Upper lobe of left lung (tissue), 6 donors: Measurements from ENCODE around the gene DACH1. TPM values are rescaled to one million over a fixed set of nuclear protein-coding genes. Genes with fewer than 3 reads are reported as not detected.

Experiments used
- ATAC-seq, 2 donors: fragments of 200-7000 bp; cut with Tn5 transposase; one replicate each; pipeline ENCODE4 v1.9.1; 2022; ENCODE audit warnings: mild to moderate bottlenecking in 2 of 2, moderate library complexity in 2 of 2; ENCODE audit not compliant: low FRiP score in 2 of 2
- DNase-seq, 2 donors: peaks; one replicate each; pipeline ENCODE4 v3.0.0-alpha.2; 2019 to 2020
- H3K27ac ChIP-seq, 4 donors: fragments of 200-600 bp; sonication (generic); one replicate each; pipeline ENCODE4 v1.5.1; 2016 to 2019
- H3K27me3 ChIP-seq, 4 donors: fragments of 200-600 bp; sonication (generic); one replicate each; pipeline ENCODE4 v1.5.1; 2017 to 2019
- H3K36me3 ChIP-seq, 4 donors: fragments of 200-600 bp; sonication (generic); one replicate each; pipeline ENCODE4 v1.5.1; 2016 to 2019
- H3K4me1 ChIP-seq, 4 donors: fragments of 200-600 bp; sonication (generic); one replicate each; pipeline ENCODE4 v1.5.1; 2018 to 2019
- H3K4me3 ChIP-seq, 4 donors: fragments of 200-600 bp; sonication (generic); one replicate each; pipeline ENCODE4 v1.5.1; 2017 to 2019; ENCODE audit warnings: mild to moderate bottlenecking in 2 of 4, moderate library complexity in 1 of 4
- H3K9me3 ChIP-seq, 4 donors: fragments of 200-600 bp; sonication (generic); one replicate each; pipeline ENCODE4 v1.5.1; 2018 to 2019
- EP300 ChIP-seq, 4 donors: sonication (generic); formaldehyde crosslinking; IDR thresholded peaks; one replicate each; pipeline ENCODE4 v1.5.1; 2017; ENCODE audit warnings: antibody characterized with exemption in 4 of 4, control low read depth in 2 of 4
- POLR2A ChIP-seq, 4 donors: fragments of 450-650 bp; IDR thresholded peaks; one replicate each; pipeline ENCODE4 v1.5.1; 2016 to 2017; ENCODE audit warnings: antibody characterized with exemption in 4 of 4, mild to moderate bottlenecking in 2 of 4
- POLR2AphosphoS5 ChIP-seq, 2 donors: sonication (generic); formaldehyde crosslinking; IDR thresholded peaks; one replicate each; pipeline ENCODE4 v1.5.1; 2017; ENCODE audit warnings: antibody characterized with exemption in 2 of 2
- WGBS, 2 donors: methylation state at CpG; one replicate each; pipeline ENCODE4 v1.1.5; 2017 to 2018; 5-methylcytosine and 5-hydroxymethylcytosine counted together
- total RNA-seq, 6 donors: library from RNA; depleted of rRNA in 4 of 6; stranded (reverse); fragments of >200 nt in 4 of 6; gene quantifications; one replicate each; pipeline versions ENCODE4 v1.1.0 to v1.2.1, GENCODE V29; 2016 to 2021
- TF ChIP-seq, protein P1 (sequence below), 6 experiments: fragments of 450-650 bp in 4 of 6; fragments of 200-600 bp in 2 of 6; sonication (generic) in 2 of 6; IDR thresholded peaks; one replicate each; pipeline ENCODE4 v1.5.1; 2016 to 2019; ENCODE audit warnings: antibody characterized with exemption in 6 of 6
- donor health status: DM: no; HTN: no; CAD: no; lungs with moderate emphysema.
- donor health status: DM: no; HTN: yes; CAD: no; lungs with severe emphysema.

The DACH1 gene
- total RNA-seq, 6 donors from 2014 or later, result 4.7 to 10.5 (median 6.7) TPM

DNA sequence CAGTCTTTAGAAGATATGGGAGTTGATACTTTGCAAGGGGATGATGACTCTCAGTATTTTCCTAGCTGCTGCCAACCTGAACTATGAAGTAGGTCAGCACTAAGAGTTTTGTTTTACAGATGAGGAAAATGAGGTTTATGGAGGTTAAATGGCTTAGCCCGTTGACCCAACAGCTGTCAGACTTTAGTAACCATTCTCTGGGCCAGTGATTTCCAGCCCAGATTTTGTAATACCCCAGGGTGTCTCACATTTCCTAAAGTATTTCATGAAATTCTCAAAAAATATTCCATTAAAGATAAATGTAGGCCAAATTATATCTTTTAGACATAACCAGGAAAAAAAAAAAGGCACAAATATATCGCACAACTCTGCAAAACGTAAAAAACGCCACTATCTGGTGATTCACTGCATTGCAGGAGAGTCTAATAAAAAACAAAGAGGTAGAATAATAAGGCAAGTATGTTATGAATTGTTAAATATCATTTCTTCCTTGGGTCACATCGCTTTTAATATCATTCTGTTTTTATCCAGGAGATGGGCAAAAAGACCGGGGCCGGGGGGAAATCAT, 112.5 kb downstream of the DACH1 start:
- H3K4me3 ChIP-seq, result no peak overlapping the region
- peak in 1 of 2 donors; percentile 46 for ATAC-seq
- no peak for DNase-seq
- H3K27me3 ChIP-seq, result no peaks in the 10 kb centered on the region
- H3K27ac ChIP-seq, result no peak overlapping the region
- H3K9me3 ChIP-seq, result no peaks in the 10 kb centered on the region
- H3K36me3 ChIP-seq, result no peaks in the 10 kb centered on the region
- H3K4me1 ChIP-seq, result peaks cover 0 to 8% (median 6%) of the 10 kb centered on the region in 4 donors
- 86 to 87% methylated on average over 7 of the region's 7 CpGs for WGBS, 2 donors
- no peak for TF ChIP-seq POLR2AphosphoS5 (IDR thresholded peaks at IDR 0.05)
- TF ChIP-seq POLR2A (IDR thresholded peaks at IDR 0.05), result no peak
- no peak for TF ChIP-seq EP300 (IDR thresholded peaks at IDR 0.05)
- TF ChIP-seq, protein P1, sequence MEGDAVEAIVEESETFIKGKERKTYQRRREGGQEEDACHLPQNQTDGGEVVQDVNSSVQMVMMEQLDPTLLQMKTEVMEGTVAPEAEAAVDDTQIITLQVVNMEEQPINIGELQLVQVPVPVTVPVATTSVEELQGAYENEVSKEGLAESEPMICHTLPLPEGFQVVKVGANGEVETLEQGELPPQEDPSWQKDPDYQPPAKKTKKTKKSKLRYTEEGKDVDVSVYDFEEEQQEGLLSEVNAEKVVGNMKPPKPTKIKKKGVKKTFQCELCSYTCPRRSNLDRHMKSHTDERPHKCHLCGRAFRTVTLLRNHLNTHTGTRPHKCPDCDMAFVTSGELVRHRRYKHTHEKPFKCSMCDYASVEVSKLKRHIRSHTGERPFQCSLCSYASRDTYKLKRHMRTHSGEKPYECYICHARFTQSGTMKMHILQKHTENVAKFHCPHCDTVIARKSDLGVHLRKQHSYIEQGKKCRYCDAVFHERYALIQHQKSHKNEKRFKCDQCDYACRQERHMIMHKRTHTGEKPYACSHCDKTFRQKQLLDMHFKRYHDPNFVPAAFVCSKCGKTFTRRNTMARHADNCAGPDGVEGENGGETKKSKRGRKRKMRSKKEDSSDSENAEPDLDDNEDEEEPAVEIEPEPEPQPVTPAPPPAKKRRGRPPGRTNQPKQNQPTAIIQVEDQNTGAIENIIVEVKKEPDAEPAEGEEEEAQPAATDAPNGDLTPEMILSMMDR (IDR thresholded peaks at IDR 0.05), result no peak

DNA sequence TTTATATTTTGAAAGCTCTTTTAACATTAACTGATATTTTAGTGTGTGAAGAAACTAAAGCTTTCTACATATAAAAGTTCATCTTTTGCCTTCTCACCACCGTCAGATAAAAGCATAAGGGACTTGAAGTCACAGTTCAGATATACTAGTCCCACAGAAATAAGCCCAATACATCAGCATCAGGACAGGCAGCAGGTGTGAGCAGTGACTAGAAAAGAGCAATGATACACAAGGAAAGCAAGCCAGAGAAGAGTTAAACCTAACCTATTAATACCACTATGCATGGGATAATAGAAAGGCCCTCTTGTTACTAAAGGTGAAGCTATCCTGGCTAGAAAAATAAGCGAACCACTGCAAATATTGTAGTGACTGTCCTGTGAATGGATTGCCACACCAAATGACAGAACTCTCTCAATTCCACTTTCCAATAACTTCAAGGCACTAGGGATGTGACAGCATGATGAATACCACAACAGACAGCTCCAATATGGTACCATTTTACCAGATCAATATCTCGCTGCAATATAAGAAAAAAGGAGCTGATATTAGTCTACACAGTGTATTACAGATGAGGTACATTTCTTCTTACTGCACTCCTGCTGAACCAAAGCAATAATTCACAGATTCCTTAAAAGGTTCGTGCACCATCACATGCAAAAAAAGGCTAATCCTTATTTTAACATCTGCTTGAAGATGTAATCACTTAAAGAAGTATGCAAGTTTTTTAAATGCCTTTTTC, 114.1 kb downstream of the DACH1 start:
- Histone ChIP-seq H3K4me3 (no peak overlapping the region), H3K9me3 (no peaks in the 10 kb centered on the region), H3K36me3 (no peaks in the 10 kb centered on the region), H3K4me1 (peaks cover 0 to 4% (median 2%) of the 10 kb centered on the region in 4 donors), H3K27me3 (no peaks in the 10 kb centered on the region), H3K27ac (no peak overlapping the region)
- TF ChIP-seq EP300 (IDR thresholded peaks at IDR 0.05) (no peak), POLR2A (IDR thresholded peaks at IDR 0.05) (no peak), POLR2AphosphoS5 (IDR thresholded peaks at IDR 0.05) (no peak)
- TF ChIP-seq, protein P1 (IDR thresholded peaks at IDR 0.05), result no peak
- no peak for ATAC-seq
- 89 to 91% methylated on average over 4 of the region's 4 CpGs for WGBS, 2 donors
- DNase-seq, result no peak

DNA sequence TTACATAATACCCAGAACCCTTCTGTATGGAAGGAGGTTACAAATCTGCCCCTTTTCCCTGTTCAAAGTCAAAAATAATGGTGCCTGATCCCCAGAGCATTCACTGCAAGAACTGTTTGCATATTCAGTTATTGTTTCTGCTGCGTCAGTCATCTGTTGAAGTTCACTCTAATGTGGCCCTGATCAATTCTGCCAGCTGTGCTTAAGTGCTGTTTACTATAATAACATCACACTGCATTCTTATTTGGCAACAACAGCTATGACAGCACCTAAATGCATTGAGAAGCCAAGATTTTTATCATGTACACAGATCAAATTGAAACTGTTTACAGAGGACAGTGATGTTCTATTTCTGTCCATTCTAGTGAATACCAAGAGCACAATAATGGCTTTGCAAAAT, 115.9 kb downstream of the DACH1 start:
- DNase-seq, result no peak
- H3K27ac ChIP-seq, result no peak overlapping the region
- no peaks in the 10 kb centered on the region for H3K9me3 ChIP-seq
- 58 to 60% methylated on average over 1 of the region's 1 CpG for WGBS, 2 donors
- TF ChIP-seq, protein P1 (IDR thresholded peaks at IDR 0.05), result no peak
- no peak for TF ChIP-seq POLR2AphosphoS5 (IDR thresholded peaks at IDR 0.05)
- TF ChIP-seq POLR2A (IDR thresholded peaks at IDR 0.05), result no peak
- no peak for TF ChIP-seq EP300 (IDR thresholded peaks at IDR 0.05)
- no peaks in the 10 kb centered on the region for H3K27me3 ChIP-seq
- H3K4me1 ChIP-seq, result peaks cover 0 to 4% (median 2%) of the 10 kb centered on the region in 4 donors
- H3K4me3 ChIP-seq, result no peak overlapping the region
- no peaks in the 10 kb centered on the region for H3K36me3 ChIP-seq
- no peak for ATAC-seq

DNA sequence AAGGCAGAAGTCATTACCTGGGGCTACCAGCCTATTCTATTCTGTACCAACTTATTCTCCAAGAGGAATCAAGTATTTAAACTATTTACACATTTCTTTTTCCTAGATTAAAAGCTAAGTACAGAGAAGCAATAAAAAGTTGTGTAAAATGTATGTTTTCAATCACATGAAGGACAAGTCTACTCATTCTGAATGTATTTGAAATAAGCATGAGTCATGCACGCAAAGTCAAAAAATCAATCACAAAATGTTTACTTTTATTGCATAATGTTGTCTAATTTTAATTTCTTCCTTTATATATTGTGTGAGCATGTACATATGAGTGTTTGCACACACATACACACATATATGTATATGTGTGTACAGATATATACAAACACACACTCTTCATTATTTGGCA, 136.7 kb downstream of the DACH1 start:
- no peak for DNase-seq
- H3K36me3 ChIP-seq, result no peaks in the 10 kb centered on the region
- no peak overlapping the region for H3K27ac ChIP-seq
- H3K4me3 ChIP-seq, result no peak overlapping the region
- TF ChIP-seq POLR2A (IDR thresholded peaks at IDR 0.05) (no peak), EP300 (IDR thresholded peaks at IDR 0.05) (no peak), POLR2AphosphoS5 (IDR thresholded peaks at IDR 0.05) (no peak)
- TF ChIP-seq, protein P1 (IDR thresholded peaks at IDR 0.05), result no peak
- H3K9me3 ChIP-seq, result no peaks in the 10 kb centered on the region
- H3K4me1 ChIP-seq, result peaks cover 0 to 5% (median 0%) of the 10 kb centered on the region in 4 donors
- 97% methylated on average over 1 of the region's 1 CpG for WGBS, 2 donors
- H3K27me3 ChIP-seq, result no peaks in the 10 kb centered on the region
- no peak for ATAC-seq
